Hepatocyte (in vitro differentiated cells): Measurements from ENCODE around the gene LARP4. TPM values are rescaled to one million over a fixed set of nuclear protein-coding genes. Genes with fewer than 3 reads are reported as not detected.
"Not testable (repeated sequence)": the region's sequence is repeated elsewhere in the genome, so short reads cannot be mapped to it uniquely, and the experiment has no call there.

Experiments used
- DNase-seq: peaks from one replicate; pipeline ENCODE4 v3.0.0-alpha.2; 2016; ENCODE audit warnings: low spot score
- H2AFZ ChIP-seq: fragments of 200-600 bp; sonication (generic); 2 replicates; pipeline ENCODE4 v1.6.0; 2016; ENCODE audit warnings: antibody characterized with exemption, mild to moderate bottlenecking
- H3K27ac ChIP-seq: fragments of 200-600 bp; sonication (generic); 2 replicates; pipeline ENCODE4 v1.5.1; 2016; ENCODE audit warnings: mild to moderate bottlenecking
- H3K27me3 ChIP-seq: fragments of 200-600 bp; sonication (generic); 2 replicates; pipeline ENCODE4 v1.6.1; 2016
- H3K36me3 ChIP-seq: fragments of 200-600 bp; sonication (generic); replicated peaks from 2 replicates; pipeline ENCODE4 v1.5.1; 2016; ENCODE audit warnings: low read depth; ENCODE audit not compliant: insufficient read depth
- H3K4me1 ChIP-seq: fragments of 200-600 bp; sonication (generic); 2 replicates; pipeline ENCODE4 v1.5.1; 2016; ENCODE audit warnings: mild to moderate bottlenecking, moderate library complexity; ENCODE audit not compliant: insufficient read depth
- H3K4me2 ChIP-seq: fragments of 200-600 bp; sonication (generic); 2 replicates; pipeline ENCODE4 v1.6.0; 2016
- H3K4me3 ChIP-seq: fragments of 200-600 bp; sonication (generic); 2 replicates; pipeline ENCODE4 v1.5.1; 2016; ENCODE audit warnings: mild to moderate bottlenecking
- H3K79me2 ChIP-seq: fragments of 200-600 bp; sonication (generic); 2 replicates; pipeline ENCODE4 v1.6.0; 2017; ENCODE audit warnings: mild to moderate bottlenecking
- H3K9me2 ChIP-seq: fragments of 200-600 bp; sonication (generic); replicated peaks from 2 replicates; pipeline ENCODE4 v1.6.0; 2017; ENCODE audit warnings: mild to moderate bottlenecking; ENCODE audit not compliant: insufficient read depth
- H3K9me3 ChIP-seq: fragments of 200-600 bp; sonication (generic); 2 replicates; pipeline ENCODE4 v1.5.1; 2016; ENCODE audit warnings: low read depth, mild to moderate bottlenecking
- H4K20me1 ChIP-seq: fragments of 200-600 bp; sonication (generic); 2 replicates; pipeline ENCODE4 v1.6.0; 2016; ENCODE audit warnings: mild to moderate bottlenecking; ENCODE audit not compliant: insufficient read depth, poor library complexity, severe bottlenecking
- CTCF ChIP-seq: fragments of 200-600 bp; sonication (generic); IDR thresholded peaks from 2 replicates; pipeline ENCODE4 v1.5.1; 2016; ENCODE audit warnings: antibody characterized with exemption, mild to moderate bottlenecking; ENCODE audit not compliant: poor library complexity
- EZH2 ChIP-seq: fragments of 200-600 bp; sonication (generic); IDR thresholded peaks from 2 replicates; pipeline ENCODE4 v1.6.1; 2016; ENCODE audit warnings: antibody characterized with exemption, mild to moderate bottlenecking, borderline replicate concordance
- EZH2phosphoT487 ChIP-seq: fragments of 200-600 bp; sonication (generic); IDR thresholded peaks from one replicate; pipeline ENCODE4 v1.6.1; 2018; ENCODE audit warnings: antibody characterized with exemption, mild to moderate bottlenecking, low read depth, moderate library complexity; ENCODE audit not compliant: unreplicated experiment, severe bottlenecking
- WGBS: methylation state at CpG from one replicate; pipeline ENCODE4 v1.1.6; 2016; ENCODE audit warnings: low lambda C conversion rate; ENCODE audit errors: missing lambda C conversion rate; 5-methylcytosine and 5-hydroxymethylcytosine counted together
- polyA plus RNA-seq: library from polyadenylated mRNA; unstranded; fragments of >200 nt; fragmentation: Nextera tagmentation; extraction: Ambion mirVana; gene quantifications from 2 replicates; pipeline ENCODE4 v1.2.1, GENCODE V29; 2016
- total RNA-seq: library from RNA; depleted of rRNA; stranded (reverse); fragments of >200 nt; gene quantifications from 2 replicates; pipeline ENCODE4 v1.2.3, GENCODE V29; 2014

LARP4 gene
- total and polyA plus RNA-seq, 2 experiments from 2014 or later, result 29.4 to 48.7 TPM

- no peaks in the 10 kb centered on the region for H3K27me3 ChIP-seq
- TF ChIP-seq CTCF (no peak), EZH2 (no peak), EZH2phosphoT487 (no peak)
- H3K79me2 ChIP-seq, result peaks cover 65% of the 10 kb centered on the region
- 73% methylated on average over 6 of the region's 6 CpGs for WGBS
- DNase-seq, result no peak
- H3K4me2 ChIP-seq, result no peak overlapping the region
- H3K36me3 ChIP-seq, result peaks cover 6% of the 10 kb centered on the region
- no peaks in the 10 kb centered on the region for H3K9me3 ChIP-seq
- peaks cover 46% of the 10 kb centered on the region for H4K20me1 ChIP-seq
- H3K4me3 ChIP-seq, result no peak overlapping the region
- no peaks in the 10 kb centered on the region for H3K9me2 ChIP-seq
- H3K4me1 ChIP-seq, result no peaks in the 10 kb centered on the region
- H3K27ac ChIP-seq, result no peak overlapping the region
- H2AFZ ChIP-seq, result no peak overlapping the region
Measured at GRCh38 chr12:50425589-50426258, 25.0 kb downstream of the LARP4 start.

- H4K20me1 ChIP-seq, H3K9me2 ChIP-seq, H3K27ac ChIP-seq, H3K4me3 ChIP-seq, H3K4me1 ChIP-seq, H3K36me3 ChIP-seq, H3K4me2 ChIP-seq, DNase-seq, H2AFZ ChIP-seq, H3K9me3 ChIP-seq, H3K27me3 ChIP-seq, H3K79me2 ChIP-seq: not testable (repeated sequence)
- WGBS, result 85% methylated on average over 8 of the region's 8 CpGs
Measured at GRCh38 chr12:50431656-50432055, 31.0 kb downstream of the LARP4 start.

DNA sequence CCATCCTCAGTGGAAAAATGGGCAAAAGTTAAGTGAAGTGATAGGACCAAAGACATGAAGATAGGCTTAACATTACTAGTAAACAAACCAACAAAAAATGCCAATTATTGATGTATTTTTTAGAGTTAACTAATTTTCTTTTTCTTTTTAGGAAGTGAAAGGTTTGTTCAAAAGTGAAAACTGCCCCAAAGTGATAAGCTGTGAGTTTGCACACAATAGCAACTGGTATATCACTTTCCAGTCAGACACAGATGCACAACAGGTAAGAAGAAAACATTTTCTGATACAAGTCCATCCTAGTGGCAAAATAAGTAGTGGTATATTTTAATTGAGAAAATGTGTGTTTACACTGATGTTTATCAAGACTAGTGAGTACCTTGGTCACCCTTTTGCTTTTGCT lies 39.6 kb downstream of the LARP4 start:
- no peak overlapping the region for H3K4me3 ChIP-seq
- TF ChIP-seq EZH2phosphoT487 (no peak), CTCF (no peak), EZH2 (no peak)
- H3K36me3 ChIP-seq, result peaks cover 5% of the 10 kb centered on the region
- no peaks in the 10 kb centered on the region for H3K79me2 ChIP-seq
- H3K4me2 ChIP-seq, result no peak overlapping the region
- H3K9me3 ChIP-seq, result no peaks in the 10 kb centered on the region
- no peaks in the 10 kb centered on the region for H3K27me3 ChIP-seq
- no peak overlapping the region for H2AFZ ChIP-seq
- peaks cover 2% of the 10 kb centered on the region for H4K20me1 ChIP-seq
- H3K9me2 ChIP-seq, result no peaks in the 10 kb centered on the region
- no peak overlapping the region for H3K27ac ChIP-seq
- no peaks in the 10 kb centered on the region for H3K4me1 ChIP-seq
- no peak for DNase-seq

DNA sequence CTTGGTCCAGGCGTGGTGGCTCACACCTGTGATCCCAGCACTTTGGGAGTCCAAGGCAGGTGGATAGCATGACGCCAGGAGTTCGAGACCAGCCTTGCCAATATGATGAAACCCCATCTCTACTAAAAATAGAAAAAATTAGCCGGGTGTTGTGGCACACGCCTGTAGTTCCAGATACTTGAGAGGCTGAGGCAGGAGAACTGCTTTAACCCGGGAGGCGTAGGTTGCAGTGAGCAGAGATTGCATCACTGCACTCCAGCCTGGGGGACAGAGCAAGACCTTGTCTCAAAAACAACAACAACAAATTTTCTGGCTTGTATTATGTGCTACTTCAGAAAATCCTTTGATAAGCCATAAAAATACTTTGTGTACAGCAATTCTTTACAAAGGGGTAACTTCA lies 41.1 kb downstream of the LARP4 start:
- Histone ChIP-seq H3K4me3 (no peak overlapping the region), H3K79me2 (no peaks in the 10 kb centered on the region), H3K27me3 (no peaks in the 10 kb centered on the region), H3K4me1 (no peaks in the 10 kb centered on the region), H3K27ac (no peak overlapping the region), H3K36me3 (peaks cover 3% of the 10 kb centered on the region), H2AFZ (no peak overlapping the region), H3K4me2 (no peak overlapping the region), H3K9me3 (no peaks in the 10 kb centered on the region), H3K9me2 (no peaks in the 10 kb centered on the region), H4K20me1 (no peaks in the 10 kb centered on the region)
- WGBS, result 96% methylated on average over 7 of the region's 7 CpGs
- TF ChIP-seq CTCF, result no peak
- no peak for DNase-seq
